GM23248 (cell line): ENCODE measurements around the gene ANGPTL4.

Experiments
- EZH2 ChIP-seq: fragments of 200-600 bp; sonication (generic); IDR thresholded peaks from 2 replicates; pipeline ENCODE4 v1.6.1; 2018; ENCODE audit warnings: antibody characterized with exemption, mild to moderate bottlenecking; ENCODE audit not compliant: insufficient read depth, poor library complexity, severe bottlenecking
- EZH2phosphoT487 ChIP-seq: fragments of 200-600 bp; sonication (generic); IDR thresholded peaks from 2 replicates; pipeline ENCODE4 v1.6.1; 2018; ENCODE audit warnings: antibody characterized with exemption, moderate library complexity, mild to moderate bottlenecking, low read depth; ENCODE audit not compliant: insufficient read depth

- TF ChIP-seq EZH2phosphoT487 (no peak), EZH2 (no peak)
These were observed 38.5 kb upstream of the ANGPTL4 start for GRCh38 chr19:8325454-8325853.
